ENCODE data around the gene HIGD1A.
A peak's percentile ranks its signal among the peaks of the same experiment; 100 is the strongest.

The HIGD1A gene

GRCh38 chr3:42804106-42804830, at the start of gene HIGD1A:
Gene HIGD1A (minus strand): TSS chr3:42804490. CDS start chr3:42794253, 10,237 bp downstream.
- Histone ChIP-seq H3K27ac (ENCODE audit: low read depth, low read length) (peak within 1 kb of the TSS; percentile 78), H3K27me3 (ENCODE audit: low read length) (no peaks in the 10 kb centered on the region), H3K36me3 (ENCODE audit: low read length) (no peaks in the 10 kb centered on the region), H3K9me3 (ENCODE audit: insufficient read depth, low read length) (no peaks in the 10 kb centered on the region), H3K9ac (ENCODE audit: low read length) (peak within 1 kb of the TSS; percentile 96), H2AFZ (ENCODE audit: low read depth, low read length, severe bottlenecking) (peak within 1 kb of the TSS; percentile 95), H3F3A (ENCODE audit: insufficient read depth) (no peaks in the 10 kb centered on the region), H3K79me2 (ENCODE audit: insufficient read depth, low read length) (peaks cover 50% of the 10 kb centered on the region), H3K9me2 (replicated peaks; ENCODE audit: insufficient read depth, low read length) (no peaks in the 10 kb centered on the region), H3K4me2 (ENCODE audit: low read depth, low read length, poor library complexity, severe bottlenecking) (peak within 1 kb of the TSS; percentile 87), H4K20me1 (ENCODE audit: low read depth, low read length) (no peaks in the 10 kb centered on the region), H3K4me3 (ENCODE audit: insufficient read depth, low read length, poor library complexity, severe bottlenecking) (peak within 1 kb of the TSS; percentile 64)
- TF ChIP-seq CTCF (IDR thresholded peaks at IDR 0.05; ENCODE audit: insufficient read depth, low read length, poor library complexity, severe bottlenecking) (no peak), EZH2phosphoT487 (conservative IDR thresholded peaks at IDR 0.05; ENCODE audit: low read length) (no peak)

- no peaks in the 10 kb centered on the region for H3K9me2 ChIP-seq (replicated peaks; ENCODE audit: insufficient read depth, low read length)
- no peak overlapping the region for H2AFZ ChIP-seq (ENCODE audit: low read depth, low read length, severe bottlenecking)
- no peaks in the 10 kb centered on the region for H3K27me3 ChIP-seq (ENCODE audit: low read length)
- no peak overlapping the region for H3K27ac ChIP-seq (ENCODE audit: low read depth, low read length)
- no peaks in the 10 kb centered on the region for H3K36me3 ChIP-seq (ENCODE audit: low read length)
- no peak overlapping the region for H3K4me2 ChIP-seq (ENCODE audit: low read depth, low read length, poor library complexity, severe bottlenecking)
- H4K20me1 ChIP-seq (ENCODE audit: low read depth, low read length) = no peaks in the 10 kb centered on the region
- no peak overlapping the region for H3K4me3 ChIP-seq (ENCODE audit: insufficient read depth, low read length, poor library complexity, severe bottlenecking)
- TF ChIP-seq CTCF (IDR thresholded peaks at IDR 0.05; ENCODE audit: insufficient read depth, low read length, poor library complexity, severe bottlenecking) (no peak), EZH2phosphoT487 (conservative IDR thresholded peaks at IDR 0.05; ENCODE audit: low read length) (no peak)
- H3K9ac ChIP-seq (ENCODE audit: low read length) = no peak overlapping the region
- H3K79me2 ChIP-seq (ENCODE audit: insufficient read depth, low read length) = no peaks in the 10 kb centered on the region
- no peaks in the 10 kb centered on the region for H3K9me3 ChIP-seq (ENCODE audit: insufficient read depth, low read length)
- no peaks in the 10 kb centered on the region for H3F3A ChIP-seq (ENCODE audit: insufficient read depth)
Measured at GRCh38 chr3:42853739-42854302, 49.5 kb upstream of the HIGD1A start.

- no peak overlapping the region for H2AFZ ChIP-seq (ENCODE audit: low read depth, low read length, severe bottlenecking)
- no peak overlapping the region for H3K27ac ChIP-seq (ENCODE audit: low read depth, low read length)
Measured at GRCh38 chr3:42853056-42853455, 48.8 kb upstream of the HIGD1A start.

More at GRCh38 chr3:42853056-42853455, 48.8 kb upstream of the HIGD1A start:
- H3K4me3 ChIP-seq (ENCODE audit: insufficient read depth, low read length, poor library complexity, severe bottlenecking) = no peak overlapping the region
- no peaks in the 10 kb centered on the region for H3K27me3 ChIP-seq (ENCODE audit: low read length)
- H3K4me2 ChIP-seq (ENCODE audit: low read depth, low read length, poor library complexity, severe bottlenecking) = no peak overlapping the region
- H3K36me3 ChIP-seq (ENCODE audit: low read length) = no peaks in the 10 kb centered on the region
- H3K79me2 ChIP-seq (ENCODE audit: insufficient read depth, low read length) = no peaks in the 10 kb centered on the region
- no peak overlapping the region for H3K9ac ChIP-seq (ENCODE audit: low read length)
- no peaks in the 10 kb centered on the region for H4K20me1 ChIP-seq (ENCODE audit: low read depth, low read length)
- no peaks in the 10 kb centered on the region for H3K9me2 ChIP-seq (replicated peaks; ENCODE audit: insufficient read depth, low read length)
- TF ChIP-seq EZH2phosphoT487 (conservative IDR thresholded peaks at IDR 0.05; ENCODE audit: low read length) (no peak), CTCF (IDR thresholded peaks at IDR 0.05; ENCODE audit: insufficient read depth, low read length, poor library complexity, severe bottlenecking) (no peak)
- no peaks in the 10 kb centered on the region for H3K9me3 ChIP-seq (ENCODE audit: insufficient read depth, low read length)
- no peaks in the 10 kb centered on the region for H3F3A ChIP-seq (ENCODE audit: insufficient read depth)
